Right lobe of liver (tissue), 6 donors: ENCODE measurements around the gene RERE. TPM values are rescaled to one million over a fixed set of nuclear protein-coding genes. Genes with fewer than 3 reads are reported as not detected.

Experiments
- ATAC-seq, 4 donors: fragments of 200-7000 bp; cut with Tn5 transposase; one replicate each; pipeline ENCODE4 v1.9.1; 2020; ENCODE audit warnings: mild to moderate bottlenecking in 4 of 4, moderate library complexity in 4 of 4
- DNase-seq, 3 donors: peaks; one replicate each; pipeline ENCODE4 v3.0.0-alpha.2; 2020
- H3K27ac ChIP-seq, 3 donors: fragments of 200-600 bp; one replicate each; pipeline ENCODE4 v1.8.0; 2022
- H3K27me3 ChIP-seq, 2 donors: fragments of 200-600 bp; one replicate each; pipeline ENCODE4 v1.8.0; 2022
- H3K36me3 ChIP-seq, 4 donors: fragments of 200-600 bp; sonication (generic) in 1 of 4; one replicate each; pipeline versions ENCODE4 v1.5.1 to v1.8.0; 2017 to 2022; ENCODE audit warnings: control low read depth in 1 of 4
- H3K4me1 ChIP-seq, 4 donors: fragments of 200-600 bp; sonication (generic) in 1 of 4; one replicate each; pipeline versions ENCODE4 v1.5.1 to v1.8.0; 2017 to 2022; ENCODE audit warnings: control low read depth in 1 of 4
- H3K4me3 ChIP-seq, 3 donors: fragments of 200-600 bp; one replicate each; pipeline ENCODE4 v1.8.0; 2022
- H3K9me3 ChIP-seq, 4 donors: fragments of 200-600 bp; sonication (generic) in 1 of 4; one replicate each; pipeline versions ENCODE4 v1.5.1 to v1.8.0; 2017 to 2022; ENCODE audit warnings: control low read depth in 1 of 4
- CTCF ChIP-seq, 4 donors: fragments of 200-600 bp in 3 of 4; fragments of 450-650 bp in 1 of 4; IDR thresholded peaks; one replicate each; pipeline versions ENCODE4 v1.5.1 to v1.8.0; 2016 to 2022; ENCODE audit warnings: antibody characterized with exemption in 4 of 4, mild to moderate bottlenecking in 2 of 4
- POLR2A ChIP-seq: fragments of 450-650 bp; IDR thresholded peaks from one replicate; pipeline ENCODE4 v1.6.1; 2017; ENCODE audit warnings: antibody characterized with exemption, mild to moderate bottlenecking
- WGBS: methylation state at CpG from one replicate; pipeline ENCODE4 v1.1.6; 2018; ENCODE audit warnings: low coverage, low lambda C conversion rate; ENCODE audit not compliant: insufficient coverage; ENCODE audit errors: missing lambda C conversion rate; 5-methylcytosine and 5-hydroxymethylcytosine counted together
- intact Hi-C, 2 donors: fragments of 100-400 bp; cut with DNase I; formaldehyde crosslinking; loops; one replicate each; pipeline versions ENCODE4 v1.11.2 to v1.14.1; 2022
- total RNA-seq, 6 experiments: library from RNA; depleted of rRNA in 2 of 6; stranded (reverse); fragments of >200 nt in 2 of 6; fragmentation: NEBNext Ultra II Directional in 3 of 6; extraction: Animal tissue kit (Norgen Biotek cat#: 25700) in 3 of 6; gene quantifications; one replicate each; pipeline versions ENCODE4 v1.1.0 to v1.2.4, GENCODE V29; 2016 to 2023
- donor health status: DM: no; HTN: yes; CAD: no.
- donor health status: DM: no; HTN: no; CAD: no.
- donor health status: DM: no; HTN: no; CAD: no.
- donor health status: DM: no; HTN: yes; CAD: no.
- donor health status: DM: no; HTN: yes; CAD: no.

Gene RERE
- total RNA-seq, 6 experiments from 2014 or later, result 17.5 to 38.4 (median 25.0) TPM

DNA sequence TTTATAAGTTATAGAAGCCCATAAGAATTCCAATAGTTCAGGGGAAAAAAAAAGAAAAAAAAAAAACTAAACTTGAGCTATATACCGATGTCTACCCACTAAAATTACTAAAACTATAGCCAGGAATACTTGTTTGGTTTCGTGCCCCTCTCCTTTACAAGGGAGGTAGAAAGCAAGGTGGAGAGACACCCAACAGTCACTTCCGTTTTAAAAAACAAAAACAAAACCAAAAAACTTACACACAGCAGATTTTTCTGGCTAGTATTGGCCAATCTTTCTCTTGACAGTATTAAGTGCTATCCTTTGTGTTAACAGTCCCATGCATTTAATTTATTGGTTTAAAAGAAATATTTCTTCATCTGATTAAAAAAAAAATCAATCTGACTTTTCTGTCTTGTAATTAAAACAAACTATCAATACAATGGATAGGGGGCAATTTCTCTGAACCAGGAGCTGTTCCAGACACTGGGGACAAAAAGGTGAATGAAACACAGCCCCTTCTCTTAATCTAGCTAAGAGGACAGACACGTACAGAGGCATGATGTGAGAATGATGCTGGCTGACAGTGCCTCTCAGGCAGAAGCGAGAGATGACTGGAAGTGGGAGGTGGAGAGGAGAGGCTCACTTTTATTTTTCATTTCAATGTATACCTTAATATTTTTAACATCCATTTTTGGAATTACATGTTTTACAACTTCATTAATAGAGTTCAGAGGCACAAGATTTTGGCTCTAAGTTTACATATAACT is 214.8 kb downstream of the RERE start:
- intact Hi-C loops, result no loop called here
- peak in 1 of 4 donors; percentile 23 for ATAC-seq
- H3K9me3 ChIP-seq, result no peaks in the 10 kb centered on the region
- no peaks in the 10 kb centered on the region for H3K36me3 ChIP-seq
- H3K27ac ChIP-seq, result no peak overlapping the region
- DNase-seq, result no peak
- 47% methylated on average over 5 of the region's 5 CpGs for WGBS
- H3K27me3 ChIP-seq, result no peaks in the 10 kb centered on the region
- H3K4me3 ChIP-seq, result no peak overlapping the region
- H3K4me1 ChIP-seq, result peaks cover 0 to 10% (median 0%) of the 10 kb centered on the region in 4 donors
- TF ChIP-seq POLR2A, result no peak
- TF ChIP-seq CTCF (IDR thresholded peaks at IDR 0.05), result no peak

DNA sequence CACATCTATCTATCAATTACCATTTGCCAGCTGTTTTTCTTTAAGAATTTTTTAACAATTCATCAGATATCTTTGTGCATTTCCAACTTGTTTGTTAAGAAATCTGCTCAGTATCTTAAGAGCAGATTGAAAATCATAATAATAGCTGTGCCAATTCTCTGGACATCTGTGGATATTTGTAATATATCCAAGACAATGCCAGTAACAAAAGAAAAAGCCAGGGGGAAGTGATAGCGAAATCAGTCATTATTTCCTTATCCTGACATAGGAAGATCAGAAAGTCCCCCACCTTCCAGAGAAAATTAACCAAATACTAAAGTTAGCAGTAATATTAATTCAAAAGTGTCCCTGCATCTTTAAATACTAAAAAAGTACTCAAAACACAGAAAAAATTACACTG is 217.1 kb downstream of the RERE start:
- Histone ChIP-seq H3K9me3 (no peaks in the 10 kb centered on the region), H3K4me3 (no peak overlapping the region), H3K27me3 (no peaks in the 10 kb centered on the region), H3K36me3 (no peaks in the 10 kb centered on the region), H3K27ac (no peak overlapping the region), H3K4me1 (peaks cover 0 to 10% (median 0%) of the 10 kb centered on the region in 4 donors)
- ATAC-seq, result no peak
- no peak for DNase-seq
- 81% methylated on average over 1 of the region's 1 CpG for WGBS
- no peak for TF ChIP-seq CTCF (IDR thresholded peaks at IDR 0.05)
- no peak for TF ChIP-seq POLR2A
- intact Hi-C loops, result no loop called here

DNA sequence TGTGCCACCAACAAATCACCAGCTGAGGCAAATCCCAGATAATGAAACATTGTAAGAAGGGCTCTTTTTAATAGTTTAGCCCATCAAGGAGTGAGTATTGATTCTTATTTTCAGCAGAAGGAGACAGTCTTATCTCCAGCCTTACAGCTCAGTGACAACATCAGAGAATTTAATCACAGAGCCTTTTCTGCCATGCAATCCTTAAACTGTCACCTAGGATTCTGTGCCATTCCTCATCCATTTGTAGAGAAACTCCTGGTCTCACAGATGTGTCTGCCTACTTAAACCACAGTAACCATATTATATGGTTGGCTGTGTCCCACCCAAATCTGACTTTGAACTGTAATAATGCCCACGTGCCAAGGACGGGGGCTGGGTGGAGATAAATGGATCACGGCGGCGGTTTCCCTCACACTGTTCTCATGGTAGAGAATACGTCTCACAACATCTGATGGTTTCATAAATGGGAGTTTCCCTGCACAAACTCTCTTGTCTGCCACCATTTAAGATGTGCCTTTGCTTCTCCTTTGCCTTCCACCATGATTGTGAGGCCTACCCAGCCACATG is 217.7 kb downstream of the RERE start:
- Histone ChIP-seq H3K27ac (no peak overlapping the region), H3K27me3 (no peaks in the 10 kb centered on the region), H3K4me3 (no peak overlapping the region), H3K9me3 (no peaks in the 10 kb centered on the region), H3K4me1 (peaks cover 0 to 10% (median 0%) of the 10 kb centered on the region in 4 donors), H3K36me3 (no peaks in the 10 kb centered on the region)
- intact Hi-C loops, result no loop called here
- ATAC-seq (no peak), DNase-seq (no peak)
- 83% methylated on average over 6 of the region's 6 CpGs for WGBS
- TF ChIP-seq POLR2A (no peak), CTCF (IDR thresholded peaks at IDR 0.05) (no peak)

DNA sequence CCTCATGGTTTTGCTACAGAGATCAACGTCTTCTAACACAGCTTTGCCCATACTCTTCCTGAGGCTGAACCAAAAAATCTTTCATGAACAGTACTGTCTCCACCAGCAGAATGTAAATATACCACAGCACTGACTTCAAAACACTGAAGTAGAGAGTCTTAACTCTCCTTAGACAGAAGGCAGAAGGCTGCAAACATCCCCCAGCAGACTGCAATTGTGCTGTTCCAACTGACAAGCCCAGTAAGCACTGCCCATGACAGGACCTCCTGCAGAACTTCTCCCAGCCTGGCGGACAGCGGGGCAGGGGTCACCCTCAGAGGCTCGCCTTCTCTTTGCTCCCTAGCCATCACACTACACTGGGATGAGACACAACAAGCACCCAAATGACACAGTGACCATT is 218.7 kb downstream of the RERE start:
- 73% methylated on average over 4 of the region's 4 CpGs for WGBS
- no peak overlapping the region for H3K27ac ChIP-seq

More for the DNA sequence above, 218.7 kb downstream of the RERE start:
- ATAC-seq (peak; percentile 46 to 65 (median 50)), DNase-seq (no peak)
- no peak overlapping the region for H3K4me3 ChIP-seq
- TF ChIP-seq CTCF (IDR thresholded peaks at IDR 0.05) (no peak), POLR2A (no peak)
- intact Hi-C loops, result no loop called here
- peaks cover 0 to 10% (median 0%) of the 10 kb centered on the region in 4 donors for H3K4me1 ChIP-seq
- H3K36me3 ChIP-seq, result no peaks in the 10 kb centered on the region
- no peaks in the 10 kb centered on the region for H3K27me3 ChIP-seq
- no peaks in the 10 kb centered on the region for H3K9me3 ChIP-seq
